Liver (tissue), 9 donors: Measurements from ENCODE around the gene RASAL1. TPM values are rescaled to one million over a fixed set of nuclear protein-coding genes. Genes with fewer than 3 reads are reported as not detected.

ENCODE experiments used
- DNase-seq: peaks from one replicate; pipeline ENCODE4 v3.0.0-alpha.2; 2017; ENCODE audit warnings: low spot score
- H3K27ac ChIP-seq, 2 donors: one replicate each; pipeline ENCODE4 v1.7.0; 2013; ENCODE audit warnings: inconsistent platforms in 2 of 2, low read length in 2 of 2, control low read depth in 1 of 2, low read depth in 1 of 2, mild to moderate bottlenecking in 1 of 2
- H3K27me3 ChIP-seq, 4 donors: one replicate each; pipeline versions ENCODE4 v1.6.1 to v1.7.0; 2013; ENCODE audit warnings: low read length in 3 of 4, inconsistent platforms in 1 of 4, mild to moderate bottlenecking in 1 of 4, moderate library complexity in 1 of 4; ENCODE audit not compliant: control insufficient read depth in 4 of 4, insufficient read depth in 4 of 4
- H3K36me3 ChIP-seq, 4 donors: one replicate each; pipeline versions ENCODE4 v1.6.1 to v1.7.0; 2013; ENCODE audit warnings: low read length in 3 of 4, mild to moderate bottlenecking in 3 of 4, low read depth in 1 of 4, moderate library complexity in 1 of 4; ENCODE audit not compliant: control insufficient read depth in 4 of 4, insufficient read depth in 3 of 4
- H3K4me1 ChIP-seq, 4 donors: one replicate each; pipeline versions ENCODE4 v1.6.1 to v1.7.0; 2013; ENCODE audit warnings: low read length in 3 of 4, mild to moderate bottlenecking in 3 of 4, moderate library complexity in 1 of 4; ENCODE audit not compliant: control insufficient read depth in 4 of 4, insufficient read depth in 4 of 4
- H3K4me3 ChIP-seq, 3 donors: one replicate each; pipeline versions ENCODE4 v1.6.1 to v1.7.0; 2013; ENCODE audit warnings: low read length in 3 of 3, control low read depth in 1 of 3, low read depth in 1 of 3, mild to moderate bottlenecking in 1 of 3
- H3K9ac ChIP-seq, 2 donors: one replicate each; pipeline ENCODE4 v1.7.0; 2013; ENCODE audit warnings: low read length in 2 of 2, mild to moderate bottlenecking in 2 of 2, moderate library complexity in 2 of 2, control low read depth in 1 of 2, low read depth in 1 of 2
- H3K9me3 ChIP-seq, 4 donors: one replicate each; pipeline versions ENCODE4 v1.6.1 to v1.7.0; 2013; ENCODE audit warnings: low read length in 3 of 4; ENCODE audit not compliant: control insufficient read depth in 4 of 4
- ATF3 ChIP-seq: IDR thresholded peaks from 2 replicates; pipeline ENCODE4 v1.6.1; 2016; ENCODE audit warnings: antibody characterized with exemption
- CTCF ChIP-seq: fragments of 150-350 bp; IDR thresholded peaks from 2 replicates; pipeline ENCODE4 v1.5.1; 2017; ENCODE audit warnings: improper control_type of control experiment, low read depth, low read length; ENCODE audit not compliant: missing input control
- EGR1 ChIP-seq, 2 donors: IDR thresholded peaks; 2 replicates each; pipeline ENCODE4 v1.6.1; 2016 to 2018; ENCODE audit warnings: antibody characterized with exemption in 2 of 2, low read depth in 2 of 2
- FOXA1 ChIP-seq: IDR thresholded peaks from 2 replicates; pipeline ENCODE4 v1.6.1; 2016; ENCODE audit warnings: antibody characterized with exemption
- FOXA2 ChIP-seq: IDR thresholded peaks from 2 replicates; pipeline ENCODE4 v1.6.1; 2016; ENCODE audit warnings: antibody characterized with exemption
- GABPA ChIP-seq, 2 donors: IDR thresholded peaks in 1 of 2; conservative IDR thresholded peaks in 1 of 2; 2 replicates each; pipeline ENCODE4 v1.6.1; 2016; ENCODE audit warnings: antibody characterized with exemption in 2 of 2, mild to moderate bottlenecking in 1 of 2, moderate library complexity in 1 of 2
- HNF4A ChIP-seq, 2 donors: conservative IDR thresholded peaks; 2 replicates each; pipeline ENCODE4 v1.6.1; 2016; ENCODE audit warnings: antibody characterized with exemption in 2 of 2, mild to moderate bottlenecking in 2 of 2
- HNF4G ChIP-seq: IDR thresholded peaks from 2 replicates; pipeline ENCODE4 v1.6.1; 2016; ENCODE audit warnings: antibody characterized with exemption
- JUND ChIP-seq, 2 donors: IDR thresholded peaks; 2 replicates each; pipeline ENCODE4 v1.6.1; 2016; ENCODE audit warnings: antibody characterized with exemption in 2 of 2
- MAX ChIP-seq: IDR thresholded peaks from 2 replicates; pipeline ENCODE4 v1.6.1; 2016; ENCODE audit warnings: antibody characterized with exemption
- NR2F2 ChIP-seq: IDR thresholded peaks from 2 replicates; pipeline ENCODE4 v1.6.1; 2016; ENCODE audit warnings: antibody characterized with exemption
- RAD21 ChIP-seq, 2 donors: IDR thresholded peaks; 2 replicates each; pipeline ENCODE4 v1.6.1; 2016; ENCODE audit warnings: antibody characterized with exemption in 2 of 2, mild to moderate bottlenecking in 2 of 2
- RXRA ChIP-seq, 2 donors: IDR thresholded peaks; 2 replicates each; pipeline ENCODE4 v1.6.1; 2017 to 2018; ENCODE audit warnings: antibody characterized with exemption in 2 of 2, mild to moderate bottlenecking in 1 of 2
- SP1 ChIP-seq: IDR thresholded peaks from 2 replicates; pipeline ENCODE4 v1.6.1; 2018; ENCODE audit warnings: antibody characterized with exemption, mild to moderate bottlenecking
- TAF1 ChIP-seq: conservative IDR thresholded peaks from 2 replicates; pipeline ENCODE4 v1.6.1; 2016; ENCODE audit warnings: antibody characterized with exemption, mild to moderate bottlenecking
- YY1 ChIP-seq: IDR thresholded peaks from 2 replicates; pipeline ENCODE4 v1.6.1; 2016; ENCODE audit warnings: antibody characterized with exemption, mild to moderate bottlenecking
- ZBTB33 ChIP-seq: IDR thresholded peaks from 2 replicates; pipeline ENCODE4 v1.6.1; 2016; ENCODE audit warnings: antibody characterized with exemption
- WGBS: extraction: QIAGEN DNeasy Blood & Tissue Kit; methylation state at CpG from one replicate; pipeline ENCODE4 v1.1.7; 2013; 5-methylcytosine and 5-hydroxymethylcytosine counted together
- polyA plus RNA-seq, 2 donors: library from polyadenylated mRNA; stranded (reverse) in 1 of 2; unstranded in 1 of 2; fragments of 200-250 nt in 1 of 2; fragments of >200 nt in 1 of 2; fragmentation: Nextera tagmentation in 1 of 2; extraction: Ambion mirVana in 1 of 2; gene quantifications; one replicate each; pipeline versions ENCODE4 v1.2.1 to v1.2.3, GENCODE V29; 2013 to 2015
- total RNA-seq, 2 donors: library from RNA; depleted of rRNA; stranded (reverse); fragments of >200 nt; gene quantifications; one replicate each; pipeline ENCODE4 v1.2.3, GENCODE V29; 2014
- TF ChIP-seq, protein P1 (sequence below): IDR thresholded peaks from 2 replicates; pipeline ENCODE4 v1.6.1; 2016; ENCODE audit warnings: antibody characterized with exemption, mild to moderate bottlenecking
- donor health status: healthy.
- donor health status: healthy.
- donor health status: healthy.
- donor health status: healthy.
- donor health status: healthy.

Gene RASAL1
- total and polyA plus RNA-seq, 4 donors: 0.20 to 0.33 (median 0.26) TPM

DNA sequence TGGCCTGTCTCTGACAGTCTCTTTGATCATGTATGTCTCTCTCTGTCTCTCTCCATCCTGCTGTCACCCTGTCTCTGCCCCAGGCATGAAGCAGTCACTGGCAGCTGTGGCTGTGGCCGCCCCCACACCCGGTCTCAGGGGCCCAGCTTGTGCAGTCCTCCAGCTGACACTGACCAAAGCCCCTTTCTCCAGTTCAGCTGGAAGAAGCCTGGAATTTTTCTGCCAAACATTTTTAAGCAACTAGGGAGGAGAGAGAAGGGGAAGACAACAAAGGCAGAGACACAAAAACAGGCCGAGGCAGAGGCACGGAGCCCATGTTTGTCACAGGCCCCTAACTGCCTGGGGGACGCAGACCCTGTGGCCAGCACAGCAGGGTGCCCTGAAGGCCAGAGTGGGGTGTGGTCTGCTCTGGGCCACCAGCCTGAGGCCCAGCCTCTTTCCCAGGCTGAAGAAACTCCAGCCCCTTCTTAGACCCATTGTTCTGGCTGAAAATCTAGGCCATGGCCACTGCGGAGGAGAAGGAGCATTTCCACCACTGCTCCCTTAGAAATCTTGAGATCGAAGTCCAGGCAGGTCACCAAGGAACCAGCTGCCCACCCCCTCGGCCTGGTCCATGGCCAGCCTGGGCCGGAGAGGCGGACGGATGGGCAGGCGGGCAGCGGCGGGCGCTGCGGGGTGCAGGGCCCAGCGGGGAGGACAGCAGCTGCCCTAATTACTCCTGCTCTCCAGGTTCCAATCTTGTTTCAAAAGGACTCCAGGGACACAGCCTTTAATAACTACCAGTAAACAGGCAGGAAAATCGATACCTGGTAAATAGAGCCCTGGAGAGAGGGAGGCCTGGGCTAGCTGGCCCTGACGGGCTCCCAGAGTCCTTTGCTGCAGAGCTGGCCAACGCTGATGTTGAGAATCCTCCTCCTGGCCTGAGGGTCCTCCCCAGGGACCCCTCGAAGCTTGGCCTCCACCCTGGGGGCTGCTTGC lies 64.1 kb downstream of the RASAL1 start:
- Histone ChIP-seq H3K4me3 (no peak overlapping the region), H3K36me3 (no peaks in the 10 kb centered on the region), H3K27me3 (no peaks in the 10 kb centered on the region), H3K27ac (peak overlapping the region; percentile 92 to 95), H3K9me3 (no peaks in the 10 kb centered on the region), H3K9ac (peak overlapping the region; percentile 21 to 60), H3K4me1 (peaks cover 17 to 51% (median 37%) of the 10 kb centered on the region in 4 donors)
- DNase-seq: no peak
- TF ChIP-seq SP1: peak; percentile 81
- peak; percentile 72 for TF ChIP-seq FOXA2
- no peak for TF ChIP-seq EGR1 (IDR thresholded peaks at IDR 0.05; ENCODE audit: low read depth in 2 of 2)
- TF ChIP-seq TAF1: peak; percentile 62
- TF ChIP-seq MAX: peak; percentile 69
- no peak for TF ChIP-seq ATF3
- peak; percentile 70 for TF ChIP-seq ZBTB33
- no peak for TF ChIP-seq YY1
- no peak for TF ChIP-seq HNF4G
- TF ChIP-seq GABPA (IDR thresholded peaks at IDR 0.05 in 1 of 2, conservative IDR thresholded peaks at IDR 0.05 in 1 of 2): peak in 1 of 2 donors; percentile 19
- TF ChIP-seq, protein P1, sequence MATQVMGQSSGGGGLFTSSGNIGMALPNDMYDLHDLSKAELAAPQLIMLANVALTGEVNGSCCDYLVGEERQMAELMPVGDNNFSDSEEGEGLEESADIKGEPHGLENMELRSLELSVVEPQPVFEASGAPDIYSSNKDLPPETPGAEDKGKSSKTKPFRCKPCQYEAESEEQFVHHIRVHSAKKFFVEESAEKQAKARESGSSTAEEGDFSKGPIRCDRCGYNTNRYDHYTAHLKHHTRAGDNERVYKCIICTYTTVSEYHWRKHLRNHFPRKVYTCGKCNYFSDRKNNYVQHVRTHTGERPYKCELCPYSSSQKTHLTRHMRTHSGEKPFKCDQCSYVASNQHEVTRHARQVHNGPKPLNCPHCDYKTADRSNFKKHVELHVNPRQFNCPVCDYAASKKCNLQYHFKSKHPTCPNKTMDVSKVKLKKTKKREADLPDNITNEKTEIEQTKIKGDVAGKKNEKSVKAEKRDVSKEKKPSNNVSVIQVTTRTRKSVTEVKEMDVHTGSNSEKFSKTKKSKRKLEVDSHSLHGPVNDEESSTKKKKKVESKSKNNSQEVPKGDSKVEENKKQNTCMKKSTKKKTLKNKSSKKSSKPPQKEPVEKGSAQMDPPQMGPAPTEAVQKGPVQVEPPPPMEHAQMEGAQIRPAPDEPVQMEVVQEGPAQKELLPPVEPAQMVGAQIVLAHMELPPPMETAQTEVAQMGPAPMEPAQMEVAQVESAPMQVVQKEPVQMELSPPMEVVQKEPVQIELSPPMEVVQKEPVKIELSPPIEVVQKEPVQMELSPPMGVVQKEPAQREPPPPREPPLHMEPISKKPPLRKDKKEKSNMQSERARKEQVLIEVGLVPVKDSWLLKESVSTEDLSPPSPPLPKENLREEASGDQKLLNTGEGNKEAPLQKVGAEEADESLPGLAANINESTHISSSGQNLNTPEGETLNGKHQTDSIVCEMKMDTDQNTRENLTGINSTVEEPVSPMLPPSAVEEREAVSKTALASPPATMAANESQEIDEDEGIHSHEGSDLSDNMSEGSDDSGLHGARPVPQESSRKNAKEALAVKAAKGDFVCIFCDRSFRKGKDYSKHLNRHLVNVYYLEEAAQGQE: peak; percentile 85
- peak; percentile 62 for TF ChIP-seq FOXA1
- peak in 1 of 2 donors; percentile 38 for TF ChIP-seq RAD21 (IDR thresholded peaks at IDR 0.05)
- TF ChIP-seq NR2F2: no peak
- peak in 1 of 2 donors; percentile 7 for TF ChIP-seq JUND (IDR thresholded peaks at IDR 0.05)
- TF ChIP-seq HNF4A (conservative IDR thresholded peaks at IDR 0.05): peak in 1 of 2 donors; percentile 60
- no peak for TF ChIP-seq CTCF
- peak; percentile 29 to 77 for TF ChIP-seq RXRA (IDR thresholded peaks at IDR 0.05)
- 41% methylated on average over 21 of the region's 21 CpGs for WGBS
